HEK293 (cell line): ENCODE data around the gene SLC47A2.

Source experiments
- CTCF ChIA-PET: fragments of 350-600 bp; formaldehyde crosslinking; extraction: SDS; loops from one replicate; lab custom pipeline; 2021; ENCODE audit warnings: antibody characterized with exemption; lab: Yijun Ruan, JAX
- POLR2A ChIA-PET: fragments of 300-600 bp; formaldehyde crosslinking; extraction: SDS; loops from one replicate; lab custom pipeline; 2020; ENCODE audit warnings: antibody characterized with exemption, inconsistent platforms; lab: Yijun Ruan, JAX
- H3K27ac ChIP-seq: fragments of 200-500 bp; sonication (Bioruptor generic); 2 replicates; pipeline ENCODE4 v1.5.1; 2014; ENCODE audit warnings: low read depth, low read length, control low read depth, inconsistent platforms; ENCODE audit errors: extremely low read depth
- H3K36me3 ChIP-seq, 2 experiments: fragments of 200-500 bp in 1 of 2; sonication (Bioruptor generic) in 1 of 2; 1 replicate in 1 of 2; 2 replicates in 1 of 2; pipeline ENCODE4 v1.5.1; 2014 to 2017; ENCODE audit warnings: inconsistent platforms in 2 of 2, low read length in 2 of 2; ENCODE audit not compliant: control insufficient read depth in 2 of 2, insufficient read depth in 1 of 2
- H3K4me1 ChIP-seq: fragments of 200-500 bp; sonication (Bioruptor generic); 2 replicates; pipeline ENCODE4 v1.5.1; 2014; ENCODE audit warnings: mild to moderate bottlenecking, low read length, inconsistent platforms; ENCODE audit not compliant: control insufficient read depth, insufficient read depth
- H3K4me3 ChIP-seq: 2 replicates; pipeline ENCODE4 v1.5.1; 2011; ENCODE audit warnings: low read depth, mild to moderate bottlenecking, control low read depth, low read length, moderate library complexity
- H3K9me3 ChIP-seq: fragments of 200-500 bp; sonication (Bioruptor generic); 2 replicates; pipeline ENCODE4 v1.5.1; 2014; ENCODE audit warnings: low read depth, low read length, inconsistent platforms; ENCODE audit not compliant: control insufficient read depth, insufficient read depth
- EGR2 ChIP-seq: fragments of 450-650 bp; formaldehyde crosslinking; IDR thresholded peaks from 2 replicates; pipeline ENCODE4 v1.5.1; 2016; ENCODE audit warnings: low read depth, missing biosample characterization, missing genetic modification characterization
- PRDM6 ChIP-seq: fragments of 450-650 bp; formaldehyde crosslinking; IDR thresholded peaks from 2 replicates; pipeline ENCODE4 v1.5.1; 2017; ENCODE audit warnings: missing biosample characterization, missing genetic modification characterization
- REPIN1 ChIP-seq: fragments of 450-650 bp; formaldehyde crosslinking; IDR thresholded peaks from 2 replicates; pipeline ENCODE4 v1.5.1; 2017; ENCODE audit warnings: missing biosample characterization, missing genetic modification characterization, low read depth
- SETDB1 ChIP-seq: IDR thresholded peaks from one replicate; pipeline ENCODE4 v1.6.1; 2017; ENCODE audit warnings: mild to moderate bottlenecking, low read length, moderate library complexity, mixed read lengths; ENCODE audit not compliant: insufficient read length
- ZBTB17 ChIP-seq: fragments of 450-650 bp; formaldehyde crosslinking; IDR thresholded peaks from 2 replicates; pipeline ENCODE4 v1.5.1; 2016; ENCODE audit warnings: missing biosample characterization, missing genetic modification characterization
- ZFHX2 ChIP-seq: fragments of 450-650 bp; formaldehyde crosslinking; conservative IDR thresholded peaks from 2 replicates; pipeline ENCODE4 v1.5.1; 2016; ENCODE audit warnings: missing biosample characterization, missing genetic modification characterization
- ZNF133 ChIP-seq: fragments of 450-650 bp; formaldehyde crosslinking; IDR thresholded peaks from 2 replicates; pipeline ENCODE4 v1.5.1; 2016; ENCODE audit warnings: missing biosample characterization, missing genetic modification characterization
- ZNF146 ChIP-seq: fragments of 450-650 bp; formaldehyde crosslinking; IDR thresholded peaks from 2 replicates; pipeline ENCODE4 v1.5.1; 2016; ENCODE audit warnings: missing biosample characterization, missing genetic modification characterization
- ZNF23 ChIP-seq: fragments of 450-650 bp; formaldehyde crosslinking; IDR thresholded peaks from 2 replicates; pipeline ENCODE4 v1.5.1; 2016; ENCODE audit warnings: missing biosample characterization, missing genetic modification characterization, borderline replicate concordance
- ZNF639 ChIP-seq: fragments of 450-650 bp; formaldehyde crosslinking; IDR thresholded peaks from 2 replicates; pipeline ENCODE4 v1.5.1; 2016; ENCODE audit warnings: missing biosample characterization, missing genetic modification characterization
- ZNF664 ChIP-seq: fragments of 450-650 bp; formaldehyde crosslinking; IDR thresholded peaks from 2 replicates; pipeline ENCODE4 v1.5.1; 2016; ENCODE audit warnings: missing biosample characterization, missing genetic modification characterization
- ZNF692 ChIP-seq: fragments of 450-650 bp; formaldehyde crosslinking; IDR thresholded peaks from 2 replicates; pipeline ENCODE4 v1.5.1; 2016; ENCODE audit warnings: missing biosample characterization, missing genetic modification characterization
- ZNF768 ChIP-seq: fragments of 450-650 bp; formaldehyde crosslinking; IDR thresholded peaks from 2 replicates; pipeline ENCODE4 v1.5.1; 2018; ENCODE audit warnings: missing biosample characterization, mild to moderate bottlenecking, missing genetic modification characterization
- TF ChIP-seq, protein P1 (sequence below): sonication (generic); formaldehyde crosslinking; IDR thresholded peaks from 2 replicates; pipeline ENCODE4 v1.8.1; 2022; ENCODE audit warnings: mild to moderate bottlenecking, moderate library complexity, missing genetic modification reagents
- TF ChIP-seq, protein P2 (sequence below): fragments of 450-650 bp; formaldehyde crosslinking; IDR thresholded peaks from 2 replicates; pipeline ENCODE4 v1.5.1; 2016; ENCODE audit warnings: missing biosample characterization, missing genetic modification characterization, low read depth
- TF ChIP-seq, protein P3 (sequence below): fragments of 450-650 bp; formaldehyde crosslinking; IDR thresholded peaks from 2 replicates; pipeline ENCODE4 v1.5.1; 2016; ENCODE audit warnings: missing biosample characterization, missing genetic modification characterization
- TF ChIP-seq, protein P4 (sequence below): fragments of 450-650 bp; formaldehyde crosslinking; IDR thresholded peaks from 2 replicates; pipeline ENCODE4 v1.5.1; 2017; ENCODE audit warnings: missing biosample characterization, missing genetic modification characterization

SLC47A2 gene

GRCh38 chr17:19726631-19727376, 10.4 kb upstream of the SLC47A2 start:
- no peaks in the 10 kb centered on the region for H3K9me3 ChIP-seq
- no peaks in the 10 kb centered on the region for H3K36me3 ChIP-seq
- 0 out of 2 replicates have a peak, but pooled peaks cover 2% of the 10 kb centered on the region for H3K4me1 ChIP-seq
- no peak overlapping the region for H3K27ac ChIP-seq
- ChIA-PET CTCF (interaction anchor here (1.3 to 2.6 kb wide), 3 partner anchors 7 to 214 kb away, joined by 5 to 21 read pairs (median 8); no protein-coding TSS in a partner anchor), POLR2A (interaction anchor here (4.1 kb wide), 1 partner anchor 79 kb away, joined by 25 read pairs; the partner anchor contains the start of gene ALDH3A2)
- H3K4me3 ChIP-seq: no peak overlapping the region
- TF ChIP-seq, protein P1, sequence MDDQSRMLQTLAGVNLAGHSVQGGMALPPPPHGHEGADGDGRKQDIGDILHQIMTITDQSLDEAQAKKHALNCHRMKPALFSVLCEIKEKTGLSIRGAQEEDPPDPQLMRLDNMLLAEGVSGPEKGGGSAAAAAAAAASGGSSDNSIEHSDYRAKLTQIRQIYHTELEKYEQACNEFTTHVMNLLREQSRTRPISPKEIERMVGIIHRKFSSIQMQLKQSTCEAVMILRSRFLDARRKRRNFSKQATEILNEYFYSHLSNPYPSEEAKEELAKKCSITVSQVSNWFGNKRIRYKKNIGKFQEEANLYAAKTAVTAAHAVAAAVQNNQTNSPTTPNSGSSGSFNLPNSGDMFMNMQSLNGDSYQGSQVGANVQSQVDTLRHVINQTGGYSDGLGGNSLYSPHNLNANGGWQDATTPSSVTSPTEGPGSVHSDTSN (CRISPR knock-in tag): no peak
- TF ChIP-seq ZNF23 (tag by site-specific recombination) (peak; percentile 94), ZFHX2 (0 out of 2 replicates have a peak, but pooled peaks have one; percentile 18), SETDB1 (peak; percentile 88), ZNF664 (tag by site-specific recombination) (peak; percentile 90), ZBTB17 (tag by site-specific recombination) (peak; percentile 81), ZNF768 (tag by site-specific recombination) (no peak), REPIN1 (tag by site-specific recombination) (no peak), ZNF133 (tag by site-specific recombination) (0 out of 2 replicates have a peak, but pooled peaks have one; percentile 20)
- TF ChIP-seq, protein P2, sequence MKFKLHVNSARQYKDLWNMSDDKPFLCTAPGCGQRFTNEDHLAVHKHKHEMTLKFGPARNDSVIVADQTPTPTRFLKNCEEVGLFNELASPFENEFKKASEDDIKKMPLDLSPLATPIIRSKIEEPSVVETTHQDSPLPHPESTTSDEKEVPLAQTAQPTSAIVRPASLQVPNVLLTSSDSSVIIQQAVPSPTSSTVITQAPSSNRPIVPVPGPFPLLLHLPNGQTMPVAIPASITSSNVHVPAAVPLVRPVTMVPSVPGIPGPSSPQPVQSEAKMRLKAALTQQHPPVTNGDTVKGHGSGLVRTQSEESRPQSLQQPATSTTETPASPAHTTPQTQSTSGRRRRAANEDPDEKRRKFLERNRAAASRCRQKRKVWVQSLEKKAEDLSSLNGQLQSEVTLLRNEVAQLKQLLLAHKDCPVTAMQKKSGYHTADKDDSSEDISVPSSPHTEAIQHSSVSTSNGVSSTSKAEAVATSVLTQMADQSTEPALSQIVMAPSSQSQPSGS: peak; percentile 79

DNA sequence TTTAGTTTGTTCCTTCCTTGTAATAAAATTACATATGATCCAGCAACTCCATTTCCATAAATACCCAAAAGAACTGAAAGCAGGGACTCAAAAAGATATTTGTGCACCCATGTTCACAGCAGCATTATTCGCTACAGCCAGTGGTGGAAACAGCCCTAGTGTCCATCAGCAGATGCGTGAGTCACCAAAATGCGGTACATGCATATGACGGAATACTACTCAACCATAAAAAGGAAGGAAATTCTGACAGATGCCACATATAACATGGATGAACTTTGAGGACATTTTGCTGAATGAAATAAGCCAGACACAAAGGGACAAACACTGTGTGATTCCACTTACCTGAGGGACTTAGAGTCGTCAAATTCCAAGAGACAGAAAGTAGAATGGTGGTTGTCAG, 9.1 kb upstream of the SLC47A2 start:
- Histone ChIP-seq H3K27ac (no peak overlapping the region), H3K4me1 (0 out of 2 replicates have a peak, but pooled peaks cover 2% of the 10 kb centered on the region), H3K4me3 (no peak overlapping the region), H3K36me3 (no peaks in the 10 kb centered on the region), H3K9me3 (no peaks in the 10 kb centered on the region)
- POLR2A ChIA-PET: no interaction called here
- CTCF ChIA-PET: interaction anchor here (0.7 kb wide), 1 partner anchor 293 kb away, joined by 5 read pairs; no protein-coding TSS in a partner anchor
- peak; percentile 62 for TF ChIP-seq ZNF146 (tag by site-specific recombination)
- TF ChIP-seq, protein P3, sequence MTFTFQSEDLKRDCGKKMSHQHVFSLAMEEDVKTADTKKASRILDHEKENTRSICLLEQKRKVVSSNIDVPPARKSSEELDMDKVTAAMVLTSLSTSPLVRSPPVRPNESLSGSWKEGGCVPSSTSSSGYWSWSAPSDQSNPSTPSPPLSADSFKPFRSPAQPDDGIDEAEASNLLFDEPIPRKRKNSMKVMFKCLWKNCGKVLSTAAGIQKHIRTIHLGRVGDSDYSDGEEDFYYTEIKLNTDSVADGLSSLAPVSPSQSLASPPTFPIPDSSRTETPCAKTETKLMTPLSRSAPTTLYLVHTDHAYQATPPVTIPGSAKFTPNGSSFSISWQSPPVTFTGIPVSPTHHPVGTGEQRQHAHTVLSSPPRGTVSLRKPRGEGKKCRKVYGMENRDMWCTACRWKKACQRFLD (tag by site-specific recombination): no peak

GRCh38 chr17:19724501-19725420, 8.4 kb upstream of the SLC47A2 start:
- ChIA-PET CTCF (interaction anchor here (0.7 kb wide), 1 partner anchor 292 kb away, joined by 5 read pairs; no protein-coding TSS in a partner anchor), POLR2A (no interaction called here)
- no peak overlapping the region for H3K27ac ChIP-seq
- TF ChIP-seq PRDM6 (no peak), ZNF639 (tag by site-specific recombination) (no peak), EGR2 (tag by site-specific recombination) (no peak), ZNF692 (no peak)
- TF ChIP-seq, protein P4, sequence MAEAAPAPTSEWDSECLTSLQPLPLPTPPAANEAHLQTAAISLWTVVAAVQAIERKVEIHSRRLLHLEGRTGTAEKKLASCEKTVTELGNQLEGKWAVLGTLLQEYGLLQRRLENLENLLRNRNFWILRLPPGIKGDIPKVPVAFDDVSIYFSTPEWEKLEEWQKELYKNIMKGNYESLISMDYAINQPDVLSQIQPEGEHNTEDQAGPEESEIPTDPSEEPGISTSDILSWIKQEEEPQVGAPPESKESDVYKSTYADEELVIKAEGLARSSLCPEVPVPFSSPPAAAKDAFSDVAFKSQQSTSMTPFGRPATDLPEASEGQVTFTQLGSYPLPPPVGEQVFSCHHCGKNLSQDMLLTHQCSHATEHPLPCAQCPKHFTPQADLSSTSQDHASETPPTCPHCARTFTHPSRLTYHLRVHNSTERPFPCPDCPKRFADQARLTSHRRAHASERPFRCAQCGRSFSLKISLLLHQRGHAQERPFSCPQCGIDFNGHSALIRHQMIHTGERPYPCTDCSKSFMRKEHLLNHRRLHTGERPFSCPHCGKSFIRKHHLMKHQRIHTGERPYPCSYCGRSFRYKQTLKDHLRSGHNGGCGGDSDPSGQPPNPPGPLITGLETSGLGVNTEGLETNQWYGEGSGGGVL (tag by site-specific recombination): no peak

More at GRCh38 chr17:19724501-19725420, 8.4 kb upstream of the SLC47A2 start:
- H3K36me3 ChIP-seq: no peaks in the 10 kb centered on the region
- H3K9me3 ChIP-seq: no peaks in the 10 kb centered on the region
- H3K4me3 ChIP-seq: no peak overlapping the region
- H3K4me1 ChIP-seq: 0 out of 2 replicates have a peak, but pooled peaks cover 2% of the 10 kb centered on the region
